ENCODE results near the gene ZNF708.
"Not testable (repeated sequence)": the region's sequence is repeated elsewhere in the genome, so short reads cannot be mapped to it uniquely, and the experiment has no call there.

ZNF708 gene

DNA sequence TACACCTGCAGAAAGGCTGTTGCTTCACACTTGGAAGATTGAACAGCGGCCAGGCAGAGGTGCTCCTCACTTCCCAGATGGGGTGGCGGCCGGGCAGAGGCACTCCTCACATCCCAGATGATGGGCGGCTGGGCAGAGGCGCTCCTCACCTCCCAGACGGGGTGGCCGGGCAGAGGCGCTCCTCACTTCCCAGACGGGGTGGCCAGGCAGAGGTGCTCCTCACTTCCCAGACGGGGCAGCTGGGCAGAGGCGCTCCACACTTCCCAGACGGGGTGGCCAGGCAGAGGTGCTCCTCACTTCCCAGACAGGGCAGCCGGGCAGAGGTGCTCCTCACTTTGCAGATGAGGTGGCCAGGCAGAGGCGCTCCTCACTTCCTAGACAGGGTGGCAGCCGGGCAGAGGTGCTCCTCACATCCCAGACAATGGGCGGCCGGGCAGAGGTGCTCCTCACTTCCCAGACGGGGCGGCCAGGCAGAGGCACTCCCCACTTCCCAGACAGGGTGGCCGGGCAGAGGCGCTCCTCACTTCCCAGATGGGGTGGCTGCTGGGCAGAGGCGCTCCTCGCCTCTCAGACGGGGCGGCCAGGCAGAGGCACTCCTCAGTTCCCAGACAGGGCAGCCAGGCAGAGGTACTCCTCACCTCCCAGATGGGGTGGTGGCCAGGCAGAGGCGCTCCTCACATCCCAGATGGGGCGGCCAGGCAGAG lies 69.6 kb downstream of the ZNF708 start:
- DNase-seq = not testable (repeated sequence)

DNA sequence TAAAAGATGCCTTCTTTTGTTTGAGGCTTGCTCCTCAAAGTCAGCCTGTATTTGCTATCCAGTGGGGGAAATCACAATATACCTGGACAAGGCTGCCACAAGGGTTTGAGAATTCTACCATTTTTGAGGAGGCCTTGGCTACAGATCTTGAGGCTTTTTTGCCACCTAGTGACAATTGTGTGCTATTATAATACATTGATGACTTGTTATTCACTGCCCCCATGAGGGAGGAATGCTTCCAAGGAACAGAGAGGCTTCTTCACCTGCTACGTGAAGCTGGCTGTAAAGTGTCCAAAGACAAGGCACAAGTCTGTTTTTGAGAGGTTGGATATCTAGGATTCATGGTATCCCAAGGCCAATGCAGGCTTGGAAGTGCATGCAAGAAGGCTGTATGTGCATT lies 72.5 kb downstream of the ZNF708 start:
- DNase-seq = peak; percentile 33

Data from NCI-H82 (cell line).